ENCODE results near the gene NFIX. TPM values are rescaled to one million over a fixed set of nuclear protein-coding genes. Genes with fewer than 3 reads are reported as not detected.

The NFIX gene
- total and polyA plus RNA-seq, 9 of the 15 experiments (the other 6 are each of a cell fraction or from before 2014, with no cell fraction given), result 0.28 to 26.8 (median 5.4) TPM

GRCh38 chr19:13093407-13094105 lies 98.3 kb downstream of the NFIX start:
- H3K4me3 ChIP-seq, result no peak overlapping the region
- peaks cover 8% of the 10 kb centered on the region; the same call in 2 of the 3 replicates for H3K79me2 ChIP-seq (ENCODE audit: control insufficient read depth, insufficient read depth, low read length)
- H3K9me1 ChIP-seq (ENCODE audit: control insufficient read depth, insufficient read depth, low read length), result no peaks in the 10 kb centered on the region
- H4K20me1 ChIP-seq (replicated peaks; ENCODE audit: control insufficient read depth, insufficient read depth, low read length), result no peaks in the 10 kb centered on the region
- H3K4me2 ChIP-seq (ENCODE audit: insufficient read depth, low read length), result no peak overlapping the region
- H3K27me3 ChIP-seq (ENCODE audit: control insufficient read depth in 2 of 2, insufficient read depth in 2 of 2, low read length in 2 of 2), result no peaks in the 10 kb centered on the region
- ChIA-PET CTCF (ENCODE audit: low intra/inter-chr PET ratio) (interaction anchor here (0.5 to 4.7 kb wide), 7 partner anchors 19 to 228 kb away, joined by 3 to 59 read pairs (median 5); no protein-coding TSS in a partner anchor), POLR2A (interaction anchor here (0.7 to 2.8 kb wide), 13 partner anchors 8 to 213 kb away, joined by 3 to 17 read pairs (median 4); partner anchors contain the start of gene DAND5)
- H3K27ac ChIP-seq (ENCODE audit: extremely low read depth, low read depth, low read length), result peak overlapping the region; percentile 10; the same call in 1 of the 3 replicates
- peak overlapping the region in 1 of 2 experiments; percentile 86; a peak in 2 of 4 replicates for H3K9ac ChIP-seq (ENCODE audit: insufficient read depth in 1 of 2, low read depth in 2 of 2, low read length in 2 of 2)
- peaks cover 6% of the 10 kb centered on the region; the same call in 1 of the 3 replicates for H3K36me3 ChIP-seq (ENCODE audit: control insufficient read depth, insufficient read depth, low read length)
- no TSS peak for BruUV-seq (replicated peaks)
- 25% methylated on average over 12 of the region's 12 CpGs for WGBS (ENCODE audit: insufficient coverage, low coverage, missing lambda C conversion rate)
- peak; percentile 95 for FAIRE-seq
- peak; percentile 57 for ATAC-seq
- H3K9me3 ChIP-seq (replicated peaks; ENCODE audit: control insufficient read depth, insufficient read depth, low read depth, low read length), result no peaks in the 10 kb centered on the region
- H2AFZ ChIP-seq (ENCODE audit: low read depth, low read length), result no peak overlapping the region
- in situ Hi-C loops (cut with MboI), result loop anchor here (5.0 kb wide), 1 partner anchor 116 kb away; no protein-coding TSS in a partner anchor
- peaks cover 36 to 84% of the 10 kb centered on the region in 2 experiments for H3K4me1 ChIP-seq (replicated peaks in 1 of 2; ENCODE audit: control insufficient read depth in 2 of 2, insufficient read depth in 2 of 2, low read length in 2 of 2)
- intact Hi-C loops (cut with micrococcal nuclease), result loop anchor here (1.0 to 5.0 kb wide), 2 partner anchors 61 to 116 kb away; no protein-coding TSS in a partner anchor
- peak; percentile 83 to 92 (median 87) for DNase-seq (ENCODE audit: extremely low read depth in 1 of 4, low spot score in 3 of 4)
- TF ChIP-seq STAT5B (CRISPR knock-in tag; IDR thresholded peaks at IDR 0.05) (no peak), ELF1 (tag; IDR thresholded peaks at IDR 0.05) (no peak), CXXC5 (CRISPR knock-in tag; IDR thresholded peaks at IDR 0.05) (no peak), MBD2 (IDR thresholded peaks at IDR 0.05; ENCODE audit: borderline replicate concordance, low read depth) (no peak), HDAC3 (IDR thresholded peaks at IDR 0.05; ENCODE audit: borderline replicate concordance, partially characterized antibody) (no peak), SIX5 (IDR thresholded peaks at IDR 0.05; ENCODE audit: borderline replicate concordance in 1 of 2, insufficient read depth in 1 of 2, low read depth in 1 of 2, low read length in 2 of 2) (no peak), DDX20 (tag; IDR thresholded peaks at IDR 0.05; ENCODE audit: low read depth) (no peak), STAG1 (CRISPR knock-in tag; IDR thresholded peaks at IDR 0.05; ENCODE audit: borderline replicate concordance) (peak; percentile 93), RB1 (IDR thresholded peaks at IDR 0.05; ENCODE audit: low read depth) (peak; percentile 66; the same call in 1 of the 2 replicates), MTF1 (CRISPR knock-in tag; IDR thresholded peaks at IDR 0.05; ENCODE audit: borderline replicate concordance) (no peak), ZBTB7A (IDR thresholded peaks at IDR 0.05; ENCODE audit: borderline replicate concordance, control insufficient read depth, low read depth, low read length) (peak; percentile 90), POLR2G (IDR thresholded peaks at IDR 0.05; ENCODE audit: low read depth, low read length) (peak; percentile 20; the same call in 1 of the 2 replicates)
- TF ChIP-seq, protein P1, sequence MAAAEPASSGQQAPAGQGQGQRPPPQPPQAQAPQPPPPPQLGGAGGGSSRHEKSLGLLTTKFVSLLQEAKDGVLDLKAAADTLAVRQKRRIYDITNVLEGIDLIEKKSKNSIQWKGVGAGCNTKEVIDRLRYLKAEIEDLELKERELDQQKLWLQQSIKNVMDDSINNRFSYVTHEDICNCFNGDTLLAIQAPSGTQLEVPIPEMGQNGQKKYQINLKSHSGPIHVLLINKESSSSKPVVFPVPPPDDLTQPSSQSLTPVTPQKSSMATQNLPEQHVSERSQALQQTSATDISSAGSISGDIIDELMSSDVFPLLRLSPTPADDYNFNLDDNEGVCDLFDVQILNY (CRISPR knock-in tag; IDR thresholded peaks at IDR 0.05), result no peak
- TF ChIP-seq, protein P2, sequence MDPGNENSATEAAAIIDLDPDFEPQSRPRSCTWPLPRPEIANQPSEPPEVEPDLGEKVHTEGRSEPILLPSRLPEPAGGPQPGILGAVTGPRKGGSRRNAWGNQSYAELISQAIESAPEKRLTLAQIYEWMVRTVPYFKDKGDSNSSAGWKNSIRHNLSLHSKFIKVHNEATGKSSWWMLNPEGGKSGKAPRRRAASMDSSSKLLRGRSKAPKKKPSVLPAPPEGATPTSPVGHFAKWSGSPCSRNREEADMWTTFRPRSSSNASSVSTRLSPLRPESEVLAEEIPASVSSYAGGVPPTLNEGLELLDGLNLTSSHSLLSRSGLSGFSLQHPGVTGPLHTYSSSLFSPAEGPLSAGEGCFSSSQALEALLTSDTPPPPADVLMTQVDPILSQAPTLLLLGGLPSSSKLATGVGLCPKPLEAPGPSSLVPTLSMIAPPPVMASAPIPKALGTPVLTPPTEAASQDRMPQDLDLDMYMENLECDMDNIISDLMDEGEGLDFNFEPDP (CRISPR knock-in tag; IDR thresholded peaks at IDR 0.05), result no peak
- TF ChIP-seq, protein P3, sequence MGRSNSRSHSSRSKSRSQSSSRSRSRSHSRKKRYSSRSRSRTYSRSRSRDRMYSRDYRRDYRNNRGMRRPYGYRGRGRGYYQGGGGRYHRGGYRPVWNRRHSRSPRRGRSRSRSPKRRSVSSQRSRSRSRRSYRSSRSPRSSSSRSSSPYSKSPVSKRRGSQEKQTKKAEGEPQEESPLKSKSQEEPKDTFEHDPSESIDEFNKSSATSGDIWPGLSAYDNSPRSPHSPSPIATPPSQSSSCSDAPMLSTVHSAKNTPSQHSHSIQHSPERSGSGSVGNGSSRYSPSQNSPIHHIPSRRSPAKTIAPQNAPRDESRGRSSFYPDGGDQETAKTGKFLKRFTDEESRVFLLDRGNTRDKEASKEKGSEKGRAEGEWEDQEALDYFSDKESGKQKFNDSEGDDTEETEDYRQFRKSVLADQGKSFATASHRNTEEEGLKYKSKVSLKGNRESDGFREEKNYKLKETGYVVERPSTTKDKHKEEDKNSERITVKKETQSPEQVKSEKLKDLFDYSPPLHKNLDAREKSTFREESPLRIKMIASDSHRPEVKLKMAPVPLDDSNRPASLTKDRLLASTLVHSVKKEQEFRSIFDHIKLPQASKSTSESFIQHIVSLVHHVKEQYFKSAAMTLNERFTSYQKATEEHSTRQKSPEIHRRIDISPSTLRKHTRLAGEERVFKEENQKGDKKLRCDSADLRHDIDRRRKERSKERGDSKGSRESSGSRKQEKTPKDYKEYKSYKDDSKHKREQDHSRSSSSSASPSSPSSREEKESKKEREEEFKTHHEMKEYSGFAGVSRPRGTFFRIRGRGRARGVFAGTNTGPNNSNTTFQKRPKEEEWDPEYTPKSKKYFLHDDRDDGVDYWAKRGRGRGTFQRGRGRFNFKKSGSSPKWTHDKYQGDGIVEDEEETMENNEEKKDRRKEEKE (IDR thresholded peaks at IDR 0.05; ENCODE audit: borderline replicate concordance in 1 of 2, control insufficient read depth in 1 of 2, low read depth in 2 of 2, low read length in 1 of 2), result no peak
